Heart right ventricle (tissue), 16 donors: ENCODE data around the gene ARHGEF39. TPM values are rescaled to one million over a fixed set of nuclear protein-coding genes. Genes with fewer than 3 reads are reported as not detected.
A peak's percentile ranks its signal among the peaks of the same experiment; 100 is the strongest.

Experiments used
- ATAC-seq, 8 donors: fragments of 200-7000 bp; cut with Tn5 transposase; one replicate each; pipeline ENCODE4 v1.9.1; 2020; ENCODE audit warnings: mild to moderate bottlenecking in 8 of 8, moderate library complexity in 8 of 8, moderate number of reproducible peaks in 1 of 8
- DNase-seq, 2 donors: peaks; one replicate each; pipeline ENCODE4 v3.0.0-alpha.2; 2020
- H3K27ac ChIP-seq, 10 donors: fragments of 200-600 bp; sonication (generic) in 2 of 10; one replicate each; pipeline versions ENCODE4 v1.5.0 to v1.8.0; 2020 to 2022; ENCODE audit warnings: mild to moderate bottlenecking in 3 of 10
- H3K27me3 ChIP-seq, 7 donors: fragments of 200-600 bp; one replicate each; pipeline ENCODE4 v1.8.0; 2021 to 2022; ENCODE audit warnings: mild to moderate bottlenecking in 2 of 7
- H3K36me3 ChIP-seq, 9 donors: fragments of 200-600 bp; sonication (generic) in 1 of 9; one replicate each; pipeline versions ENCODE4 v1.5.0 to v1.8.0; 2020 to 2022; ENCODE audit warnings: mild to moderate bottlenecking in 2 of 9
- H3K4me1 ChIP-seq, 9 donors: fragments of 200-600 bp; sonication (generic) in 1 of 9; one replicate each; pipeline versions ENCODE4 v1.5.0 to v1.8.0; 2020 to 2022; ENCODE audit warnings: mild to moderate bottlenecking in 4 of 9
- H3K4me3 ChIP-seq, 10 donors: fragments of 200-600 bp; sonication (generic) in 2 of 10; one replicate each; pipeline versions ENCODE4 v1.5.0 to v1.8.0; 2020 to 2022; ENCODE audit warnings: mild to moderate bottlenecking in 7 of 10, moderate library complexity in 2 of 10
- H3K9me3 ChIP-seq, 11 donors: fragments of 200-600 bp in 10 of 11; sonication (generic) in 2 of 11; one replicate each; pipeline versions ENCODE4 v1.5.0 to v1.8.0; 2013 to 2022; ENCODE audit warnings: mild to moderate bottlenecking in 2 of 11, control low read depth in 1 of 11, moderate library complexity in 1 of 11
- CTCF ChIP-seq, 9 donors: fragments of 200-600 bp; sonication (generic) in 2 of 9; IDR thresholded peaks; one replicate each; pipeline versions ENCODE4 v1.5.0 to v1.8.0; 2021 to 2022; ENCODE audit warnings: antibody characterized with exemption in 9 of 9, mild to moderate bottlenecking in 5 of 9, moderate library complexity in 1 of 9
- WGBS, 2 donors: extraction: QIAGEN DNeasy Blood & Tissue Kit; methylation state at CpG; one replicate each; pipeline ENCODE4 v1.1.7; 2013; ENCODE audit warnings: inconsistent platforms in 1 of 2; 5-methylcytosine and 5-hydroxymethylcytosine counted together
- intact Hi-C, 10 donors: fragments of 100-400 bp; cut with DNase I; formaldehyde crosslinking; loops; one replicate each; pipeline versions ENCODE4 v1.11.1 to v1.14.2; 2022
- microRNA-seq, 2 donors: library from miRNA; unstranded; fragments of <30 nt; microRNA quantifications; one replicate each; pipeline ENCODE4 v1.2.0, GENCODE V29; 2021
- polyA plus RNA-seq, 2 donors: library from polyadenylated mRNA; stranded (reverse); fragments of 200-250 nt; gene quantifications; one replicate each; pipeline ENCODE4 v1.2.3, GENCODE V29; 2013
- total RNA-seq, 10 donors: library from RNA; stranded (reverse); fragmentation: NEBNext Ultra II Directional in 3 of 10; extraction: Animal tissue kit (Norgen Biotek cat#: 25700) in 3 of 10; gene quantifications; one replicate each; pipeline versions ENCODE4 v1.2.1 to v1.2.4, GENCODE V29; 2021 to 2023
- donor health status: Arrhythmogenic right ventricular cardiomyopathy.
- donor health status: ischemic (EF 13 %, LVEDD 7.1; RV severe dilation, severe dysfunction).
- donor health status: healthy with polysubstance abuse.
- donor health status: DM: no; HTN: yes; CAD: no.
- donor health status: DM: no; HTN: no; CAD: no.
- donor health status: ischemic (EF 25% LVEDD 6.9; RV normal size, moderate dysfunction).
- donor health status: ischemic (EF 25% LVEDD 5.7; RV mildly dilated, moderate dysfunction).
- donor health status: healthy.
- donor health status: DM: yes; HTN: yes; CAD: no.
- donor health status: Ischemic cardiomyopathy.
- donor health status: ischemic (EF 35%, LVEDD 5.7; RV mildly dilated, moderate dysfunction).
- donor health status: nonischemic (EF 11% LVEDD 7.7; RV severe dilation, severe dysfunction).
- donor health status: DM: yes; HTN: yes; CAD: no.
- donor health status: PGD.
- donor health status: ischemic (EF 29% LVEDD 5.4; RV normal size, mild dysfunction).
- donor health status: nonischemic (EF 23%, LVEDD 6.1; RV moderate dilation, normal function).

ARHGEF39 gene
- total and polyA plus RNA-seq, 12 donors, result 0.09 to 1.3 (median 0.33) TPM; not detected in 2

GRCh38 chr9:35611230-35611797 is 53.7 kb downstream of the ARHGEF39 start:
- DNase-seq (no peak), ATAC-seq (peak in 7 of 8 donors; percentile 10 to 56 (median 51))
- no peak overlapping the region for H3K27ac ChIP-seq
- no peaks in the 10 kb centered on the region for H3K9me3 ChIP-seq
- peaks cover 0 to 38% (median 7%) of the 10 kb centered on the region in 9 donors for H3K36me3 ChIP-seq
- H3K4me3 ChIP-seq, result no peak overlapping the region
- WGBS, 2 donors, result 19 to 22% methylated on average over 8 of the region's 8 CpGs
- peaks cover 0 to 15% (median 8%) of the 10 kb centered on the region in 9 donors for H3K4me1 ChIP-seq
- H3K27me3 ChIP-seq, result peaks cover 0 to under 1% (median 0%) of the 10 kb centered on the region in 7 donors
- TF ChIP-seq CTCF (IDR thresholded peaks at IDR 0.05), result peak; percentile 33 to 81 (median 63)
- intact Hi-C loops, result no loop called here

DNA sequence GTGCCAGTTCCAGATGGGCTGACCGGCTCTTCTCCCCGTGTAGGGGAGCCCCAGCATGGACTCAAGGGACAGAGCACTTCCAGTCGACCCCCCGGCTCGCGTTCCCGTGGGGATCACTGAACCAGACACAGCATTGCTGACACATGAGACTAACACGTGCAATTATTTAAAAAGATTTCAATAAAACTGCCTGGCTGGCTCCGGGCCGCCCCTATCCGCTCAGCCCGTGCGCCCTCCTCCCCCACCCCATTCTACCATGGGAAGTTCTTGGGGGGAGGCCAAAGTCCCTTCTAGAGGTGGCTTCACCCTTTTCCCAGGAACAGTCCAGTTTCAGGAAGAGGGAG is 55.2 kb downstream of the ARHGEF39 start:
- no peak for TF ChIP-seq CTCF (IDR thresholded peaks at IDR 0.05)
- H3K27ac ChIP-seq, result no peak overlapping the region
- intact Hi-C loops, result loop anchor here in 4 of 10 donors (5.0 to 10.0 kb wide), 2 partner anchors 38 to 45 kb away; partner anchors contain the start of genes CCDC107 (in 1 of the 4), RMRP (in 1 of the 4) and SIT1 (in 1 of the 4)
- no peak overlapping the region for H3K4me3 ChIP-seq
- no peak for DNase-seq
- 77 to 81% methylated on average over 13 of the region's 13 CpGs for WGBS, 2 donors
- H3K4me1 ChIP-seq, result peaks cover 0 to 22% (median 15%) of the 10 kb centered on the region in 9 donors
- no peaks in the 10 kb centered on the region for H3K27me3 ChIP-seq
- ATAC-seq, result no peak
- peaks cover 0 to 38% (median 7%) of the 10 kb centered on the region in 9 donors for H3K36me3 ChIP-seq
- no peaks in the 10 kb centered on the region for H3K9me3 ChIP-seq

Small RNA genes within 50 kb of the gene (microRNA-seq; reads per million reads assigned to microRNA genes)
- gene MIR6852, result 0 reads per million in 2 donors

Other genes with a start within 250 kb of the ARHGEF39 start
- 10 to 100 TPM; 22.1 to 34.9 (median 28.2) TPM for gene RUSC2, start 175.1 kb downstream of the ARHGEF39 start, total RNA-seq
- 10 to 100 TPM; 22.5 to 32.7 TPM for gene RUSC2, start 175.1 kb downstream of the ARHGEF39 start, polyA plus RNA-seq
- gene TESK1, start 59.9 kb downstream of the ARHGEF39 start, total RNA-seq, result 10 to 100 TPM; 18.0 to 33.1 (median 22.7) TPM
- gene TESK1, start 59.9 kb downstream of the ARHGEF39 start, polyA plus RNA-seq, result 10 to 100 TPM; 36.4 to 38.8 TPM
- 1 to 10 TPM in 4 of 10 donors, under 1 TPM in 5, not detected in 1; 0.51 to 6.8 (median 0.54) TPM for gene CD72, start 46.8 kb downstream of the ARHGEF39 start, total RNA-seq
- gene CD72, start 46.8 kb downstream of the ARHGEF39 start, polyA plus RNA-seq, result under 1 TPM; 0.43 to 0.73 TPM
- 1 to 10 TPM in 1 of 10 donors, under 1 TPM in 5, not detected in 4; 0.19 to 3.6 (median 0.33) TPM for gene SIT1, start 14.3 kb downstream of the ARHGEF39 start, total RNA-seq
- gene SIT1, start 14.3 kb downstream of the ARHGEF39 start, polyA plus RNA-seq, result under 1 TPM in 1 of 2 donors, not detected in 1; 0.25 TPM
- over 10,000 TPM in 3 of 10 donors, 1,000 to 10,000 TPM in 7; 3,879 to 14,997 (median 5,788) TPM for gene RMRP, start 7.2 kb downstream of the ARHGEF39 start, total RNA-seq
- gene RMRP, start 7.2 kb downstream of the ARHGEF39 start, polyA plus RNA-seq, result 100 to 1,000 TPM in 1 of 2 donors, 10 to 100 TPM in 1; 14.9 to 476 TPM
- 10 to 100 TPM; 37.9 to 54.0 (median 43.9) TPM for gene CCDC107, start 6.9 kb downstream of the ARHGEF39 start, total RNA-seq
- 100 to 1,000 TPM in 1 of 2 donors, 10 to 100 TPM in 1; 95.3 to 210 TPM for gene CCDC107, start 6.9 kb downstream of the ARHGEF39 start, polyA plus RNA-seq
- 10 to 100 TPM in 1 of 10 donors, 1 to 10 TPM in 1, under 1 TPM in 3, not detected in 5; 0.20 to 13.2 (median 0.24) TPM for gene CA9, start 8.7 kb upstream of the ARHGEF39 start, total RNA-seq
- 1 to 10 TPM in 1 of 2 donors, not detected in 1; 1.0 TPM for gene CA9, start 8.7 kb upstream of the ARHGEF39 start, polyA plus RNA-seq
- 100 to 1,000 TPM; 548 to 922 (median 784) TPM for gene TPM2, start 24.7 kb upstream of the ARHGEF39 start, total RNA-seq
- gene TPM2, start 24.7 kb upstream of the ARHGEF39 start, polyA plus RNA-seq, result 1,000 to 10,000 TPM in 1 of 2 donors, 100 to 1,000 TPM in 1; 597 to 1,940 TPM
- 100 to 1,000 TPM; 206 to 323 (median 238) TPM for gene TLN1, start 67.0 kb upstream of the ARHGEF39 start, total RNA-seq
- gene TLN1, start 67.0 kb upstream of the ARHGEF39 start, polyA plus RNA-seq, result 100 to 1,000 TPM in 1 of 2 donors, 10 to 100 TPM in 1; 99.6 to 247 TPM
- 10 to 100 TPM; 16.2 to 29.5 (median 20.2) TPM for gene CREB3, start 67.5 kb upstream of the ARHGEF39 start, total RNA-seq
- gene CREB3, start 67.5 kb upstream of the ARHGEF39 start, polyA plus RNA-seq, result 10 to 100 TPM; 24.4 to 39.1 TPM
- gene GBA2, start 84.0 kb upstream of the ARHGEF39 start, total RNA-seq, result 100 to 1,000 TPM in 1 of 10 donors, 10 to 100 TPM in 9; 47.4 to 101 (median 74.7) TPM
- gene GBA2, start 84.0 kb upstream of the ARHGEF39 start, polyA plus RNA-seq, result 100 to 1,000 TPM in 1 of 2 donors, 10 to 100 TPM in 1; 81.9 to 102 TPM
- gene RGP1, start 84.1 kb upstream of the ARHGEF39 start, total RNA-seq, result 10 to 100 TPM; 31.1 to 39.4 (median 34.0) TPM
- gene RGP1, start 84.1 kb upstream of the ARHGEF39 start, polyA plus RNA-seq, result 1 to 10 TPM; 8.2 to 9.3 TPM
- gene MSMP, start 89.1 kb upstream of the ARHGEF39 start, total RNA-seq, result under 1 TPM in 1 of 10 donors, not detected in 9; 0.60 TPM
- under 1 TPM in 1 of 2 donors, not detected in 1; 0.19 TPM for gene MSMP, start 89.1 kb upstream of the ARHGEF39 start, polyA plus RNA-seq
- gene NPR2, start 126.4 kb upstream of the ARHGEF39 start, total RNA-seq, result 10 to 100 TPM; 18.9 to 26.4 (median 20.8) TPM
- 10 to 100 TPM; 13.5 to 25.5 TPM for gene NPR2, start 126.4 kb upstream of the ARHGEF39 start, polyA plus RNA-seq
- gene SPAG8, start 147.1 kb upstream of the ARHGEF39 start, total RNA-seq, result 1 to 10 TPM in 9 of 10 donors, under 1 TPM in 1; 0.86 to 4.2 (median 2.9) TPM
- gene SPAG8, start 147.1 kb upstream of the ARHGEF39 start, polyA plus RNA-seq, result 1 to 10 TPM in 1 of 2 donors, under 1 TPM in 1; 0.84 to 6.0 TPM
- gene HINT2, start 149.8 kb upstream of the ARHGEF39 start, total RNA-seq, result 10 to 100 TPM; 56.8 to 83.1 (median 76.7) TPM
- gene HINT2, start 149.8 kb upstream of the ARHGEF39 start, polyA plus RNA-seq, result 100 to 1,000 TPM in 1 of 2 donors, 10 to 100 TPM in 1; 69.9 to 120 TPM
- gene FAM221B, start 163.5 kb upstream of the ARHGEF39 start, total RNA-seq, result not detected
- gene FAM221B, start 163.5 kb upstream of the ARHGEF39 start, polyA plus RNA-seq, result not detected
- 10 to 100 TPM; 13.6 to 22.9 (median 20.5) TPM for gene TMEM8B, start 164.0 kb upstream of the ARHGEF39 start, total RNA-seq
- 1 to 10 TPM; 6.7 to 8.0 TPM for gene TMEM8B, start 164.0 kb upstream of the ARHGEF39 start, polyA plus RNA-seq
- gene OR13J1, start 205.2 kb upstream of the ARHGEF39 start, total RNA-seq, result not detected
- not detected for gene OR13J1, start 205.2 kb upstream of the ARHGEF39 start, polyA plus RNA-seq
- 1 to 10 TPM; 1.5 to 6.1 (median 2.2) TPM for gene HRCT1, start 241.0 kb upstream of the ARHGEF39 start, total RNA-seq
- gene HRCT1, start 241.0 kb upstream of the ARHGEF39 start, polyA plus RNA-seq, result 10 to 100 TPM in 1 of 2 donors, 1 to 10 TPM in 1; 7.2 to 13.9 TPM
- gene SPAAR, start 244.3 kb upstream of the ARHGEF39 start, total RNA-seq, result 10 to 100 TPM in 2 of 10 donors, 1 to 10 TPM in 8; 2.8 to 14.4 (median 5.0) TPM
- gene SPAAR, start 244.3 kb upstream of the ARHGEF39 start, polyA plus RNA-seq, result 10 to 100 TPM in 1 of 2 donors, 1 to 10 TPM in 1; 7.4 to 20.8 TPM